ENCODE measurements around the gene ADA. TPM values are rescaled to one million over a fixed set of nuclear protein-coding genes. Genes with fewer than 3 reads are reported as not detected.

Gene ADA
- total and polyA plus RNA-seq, 2 experiments from 2014 or later = 8.6 to 17.5 TPM

DNA sequence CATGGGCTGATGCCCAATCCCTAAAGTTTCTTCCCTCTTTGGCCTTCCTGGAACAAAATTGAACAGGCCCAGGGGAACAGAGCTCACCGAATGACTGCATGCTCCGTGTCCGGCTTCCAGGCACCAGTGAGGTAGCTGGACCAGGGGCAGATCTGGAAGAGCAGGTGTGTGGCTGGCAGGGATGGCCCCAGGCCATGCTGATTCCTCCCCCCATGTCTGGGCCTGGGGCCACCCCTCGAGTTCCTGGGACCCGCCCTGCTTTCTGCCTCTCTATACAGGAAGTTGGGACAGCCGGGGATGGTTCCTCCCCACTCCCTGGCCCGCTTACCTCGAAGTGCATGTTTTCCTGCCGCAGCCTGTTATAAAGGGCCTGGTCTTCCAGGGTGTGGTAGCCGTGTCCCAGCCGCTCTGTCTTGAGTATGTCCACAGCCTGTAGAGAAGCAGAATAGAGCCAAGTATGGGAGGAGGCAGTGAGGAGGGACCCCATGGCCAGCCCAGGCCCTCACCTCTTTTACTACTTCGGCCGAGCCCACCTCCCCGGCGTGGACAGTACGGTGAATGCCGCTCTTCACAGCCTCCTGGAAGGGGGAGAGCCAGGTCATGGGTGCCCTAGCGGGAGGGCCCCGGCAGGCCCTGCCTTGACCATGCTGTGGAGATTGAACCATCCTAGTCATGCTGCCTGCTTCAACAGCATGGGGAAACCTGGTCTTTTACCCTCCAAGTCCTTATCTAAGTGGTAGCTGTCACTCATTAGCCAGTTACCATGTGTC, 28.8 kb downstream of the ADA start:
- Histone ChIP-seq H3K9me2 (ENCODE audit: insufficient read depth) (no peaks in the 10 kb centered on the region), H3K27me3 (replicated peaks; ENCODE audit: insufficient read depth) (no peaks in the 10 kb centered on the region), H3K36me3 (ENCODE audit: low read depth) (no peaks in the 10 kb centered on the region; the same call in 1 of the 2 replicates), H3K79me2 (ENCODE audit: insufficient read depth) (no peaks in the 10 kb centered on the region), H3K4me1 (ENCODE audit: insufficient read depth) (no peaks in the 10 kb centered on the region), H3F3A (ENCODE audit: insufficient read depth) (no peaks in the 10 kb centered on the region), H2AFZ (no peak overlapping the region), H3K9ac (no peak overlapping the region), H4K20me1 (ENCODE audit: insufficient read depth) (no peaks in the 10 kb centered on the region), H3K4me2 (ENCODE audit: unreplicated experiment) (no peak overlapping the region), H3K9me3 (ENCODE audit: low read depth) (no peaks in the 10 kb centered on the region), H3K4me3 (no peak overlapping the region), H3K27ac (no peak overlapping the region)
- TF ChIP-seq EZH2 (IDR thresholded peaks at IDR 0.05; ENCODE audit: insufficient read depth, poor library complexity, severe bottlenecking) = no peak
- no peak for TF ChIP-seq EZH2phosphoT487 (IDR thresholded peaks at IDR 0.05; ENCODE audit: insufficient read depth, low read depth)
- DNase-seq = no peak
- WGBS, 2 experiments (ENCODE audit: low coverage in 1 of 2, low lambda C conversion rate in 2 of 2, missing lambda C conversion rate in 2 of 2) = 93 to 96% methylated on average over 19 of the region's 19 CpGs
- in situ Hi-C loops (cut with MboI) = loop anchor here (10.0 to 25.0 kb wide), 2 partner anchors 238 to 410 kb away; partner anchors contain the start of gene OSER1

DNA sequence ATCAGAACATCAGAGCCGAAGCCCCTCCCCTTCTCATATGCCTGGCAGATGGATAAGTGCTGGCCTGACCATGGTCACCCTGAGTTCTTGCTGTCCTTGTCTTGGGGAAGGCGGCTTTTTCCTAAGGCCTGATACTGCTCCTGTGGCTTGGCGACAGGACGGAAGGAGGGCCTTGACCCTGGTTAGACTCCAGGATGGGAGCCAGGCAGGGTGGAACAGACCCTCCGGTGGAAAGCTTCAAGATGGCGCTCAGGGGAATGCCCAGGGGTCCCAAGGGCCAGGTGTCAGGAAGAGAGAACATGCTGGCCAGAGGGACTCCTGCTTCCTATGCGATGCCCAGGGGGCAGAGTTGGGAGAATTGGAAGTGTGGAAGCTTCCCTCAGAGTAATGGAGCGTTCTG, 29.6 kb downstream of the ADA start:
- in situ Hi-C loops (cut with MboI) = loop anchor here (10.0 to 25.0 kb wide), 2 partner anchors 237 to 410 kb away; partner anchors contain the start of gene OSER1
- WGBS, 2 experiments (ENCODE audit: low coverage in 1 of 2, low lambda C conversion rate in 2 of 2, missing lambda C conversion rate in 2 of 2) = 96 to 98% methylated on average over 8 of the region's 8 CpGs
- Histone ChIP-seq H3K9me2 (ENCODE audit: insufficient read depth) (no peaks in the 10 kb centered on the region), H3K27me3 (replicated peaks; ENCODE audit: insufficient read depth) (no peaks in the 10 kb centered on the region), H3F3A (ENCODE audit: insufficient read depth) (no peaks in the 10 kb centered on the region), H3K79me2 (ENCODE audit: insufficient read depth) (no peaks in the 10 kb centered on the region), H3K4me2 (ENCODE audit: unreplicated experiment) (no peak overlapping the region), H2AFZ (no peak overlapping the region), H3K9me3 (ENCODE audit: low read depth) (no peaks in the 10 kb centered on the region), H3K27ac (no peak overlapping the region), H3K4me1 (ENCODE audit: insufficient read depth) (no peaks in the 10 kb centered on the region), H4K20me1 (ENCODE audit: insufficient read depth) (no peaks in the 10 kb centered on the region), H3K36me3 (ENCODE audit: low read depth) (no peaks in the 10 kb centered on the region; the same call in 1 of the 2 replicates), H3K4me3 (no peak overlapping the region), H3K9ac (no peak overlapping the region)
- DNase-seq = no peak
- TF ChIP-seq EZH2 (IDR thresholded peaks at IDR 0.05; ENCODE audit: insufficient read depth, poor library complexity, severe bottlenecking) (no peak), EZH2phosphoT487 (IDR thresholded peaks at IDR 0.05; ENCODE audit: insufficient read depth, low read depth) (no peak)

DNA sequence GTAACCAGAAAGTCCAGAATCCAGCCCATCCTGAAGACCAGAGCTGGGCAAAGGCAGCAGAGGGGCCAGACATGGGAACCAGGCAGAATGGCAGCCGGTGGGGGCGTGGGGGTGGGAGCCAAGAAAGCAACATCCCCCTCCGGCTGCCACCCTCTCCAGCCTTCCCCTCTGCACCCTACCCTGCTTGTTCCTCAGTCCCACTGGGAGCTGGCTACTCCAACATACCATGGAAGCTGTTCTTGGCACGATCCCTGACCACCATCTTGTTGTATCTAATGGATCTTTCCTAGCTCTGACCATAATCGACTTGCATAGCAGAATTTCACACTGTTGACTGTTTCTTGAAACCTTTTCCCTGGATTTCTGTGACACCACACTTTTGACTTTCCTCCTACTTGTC, 30.2 kb downstream of the ADA start:
- Histone ChIP-seq H3K79me2 (ENCODE audit: insufficient read depth) (no peaks in the 10 kb centered on the region), H4K20me1 (ENCODE audit: insufficient read depth) (no peaks in the 10 kb centered on the region), H3K9ac (no peak overlapping the region), H3K36me3 (ENCODE audit: low read depth) (no peaks in the 10 kb centered on the region; the same call in 1 of the 2 replicates), H3K4me2 (ENCODE audit: unreplicated experiment) (no peak overlapping the region), H3K4me1 (ENCODE audit: insufficient read depth) (no peaks in the 10 kb centered on the region), H3K27ac (no peak overlapping the region), H3K4me3 (no peak overlapping the region), H3K9me2 (ENCODE audit: insufficient read depth) (no peaks in the 10 kb centered on the region), H3K9me3 (ENCODE audit: low read depth) (no peaks in the 10 kb centered on the region), H3F3A (ENCODE audit: insufficient read depth) (no peaks in the 10 kb centered on the region), H3K27me3 (replicated peaks; ENCODE audit: insufficient read depth) (no peaks in the 10 kb centered on the region), H2AFZ (no peak overlapping the region)
- no peak for TF ChIP-seq EZH2 (IDR thresholded peaks at IDR 0.05; ENCODE audit: insufficient read depth, poor library complexity, severe bottlenecking)
- no peak for TF ChIP-seq EZH2phosphoT487 (IDR thresholded peaks at IDR 0.05; ENCODE audit: insufficient read depth, low read depth)
- in situ Hi-C loops (cut with MboI) = loop anchor here (10.0 to 25.0 kb wide), 2 partner anchors 237 to 409 kb away; partner anchors contain the start of gene OSER1
- 95% methylated on average over 4 to 5 of the region's 5 CpGs for WGBS, 2 experiments (ENCODE audit: low coverage in 1 of 2, low lambda C conversion rate in 2 of 2, missing lambda C conversion rate in 2 of 2)
- no peak for DNase-seq

DNA sequence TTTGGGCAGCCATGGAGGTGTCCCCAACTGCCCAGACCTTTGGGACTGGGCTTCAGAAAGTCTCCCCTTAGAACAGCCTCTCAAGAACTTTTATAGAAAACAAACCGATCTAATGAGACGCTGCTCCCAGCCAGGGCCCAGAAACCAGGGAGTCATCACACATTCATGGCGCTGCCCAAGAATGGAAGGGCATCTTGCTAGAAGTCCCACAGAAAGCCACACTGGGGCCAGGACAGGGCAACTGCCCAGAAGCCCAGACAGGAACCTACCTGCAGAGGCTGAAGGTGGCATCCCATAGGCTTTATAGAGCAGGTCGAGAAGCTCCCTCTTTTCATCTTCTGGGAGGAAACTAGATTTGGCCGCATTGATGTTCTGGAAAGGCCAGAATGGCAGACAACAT, 31.5 kb downstream of the ADA start:
- TF ChIP-seq EZH2phosphoT487 (IDR thresholded peaks at IDR 0.05; ENCODE audit: insufficient read depth, low read depth) = no peak
- TF ChIP-seq EZH2 (IDR thresholded peaks at IDR 0.05; ENCODE audit: insufficient read depth, poor library complexity, severe bottlenecking) = no peak
- Histone ChIP-seq H3K4me2 (ENCODE audit: unreplicated experiment) (no peak overlapping the region), H3F3A (ENCODE audit: insufficient read depth) (no peaks in the 10 kb centered on the region), H3K4me3 (no peak overlapping the region), H3K36me3 (ENCODE audit: low read depth) (no peaks in the 10 kb centered on the region; the same call in 1 of the 2 replicates), H3K4me1 (ENCODE audit: insufficient read depth) (no peaks in the 10 kb centered on the region), H3K9me2 (ENCODE audit: insufficient read depth) (no peaks in the 10 kb centered on the region), H4K20me1 (ENCODE audit: insufficient read depth) (no peaks in the 10 kb centered on the region), H3K27ac (no peak overlapping the region), H2AFZ (no peak overlapping the region), H3K79me2 (ENCODE audit: insufficient read depth) (no peaks in the 10 kb centered on the region), H3K27me3 (replicated peaks; ENCODE audit: insufficient read depth) (no peaks in the 10 kb centered on the region), H3K9ac (no peak overlapping the region), H3K9me3 (ENCODE audit: low read depth) (no peaks in the 10 kb centered on the region)
- in situ Hi-C loops (cut with MboI) = loop anchor here (10.0 to 25.0 kb wide), 2 partner anchors 235 to 408 kb away; partner anchors contain the start of gene OSER1
- 83 to 87% methylated on average over 5 of the region's 5 CpGs for WGBS, 2 experiments (ENCODE audit: low coverage in 1 of 2, low lambda C conversion rate in 2 of 2, missing lambda C conversion rate in 2 of 2)
- no peak for DNase-seq

All from GM23248 (cell line).